ENCODE data around the gene CARNS1. TPM values are rescaled to one million over a fixed set of nuclear protein-coding genes. Genes with fewer than 3 reads are reported as not detected.

CARNS1 gene
- total and polyA plus RNA-seq, 2 of the 13 experiments (the other 11 are each of a cell fraction or from before 2014, with no cell fraction given), result not detected

DNA sequence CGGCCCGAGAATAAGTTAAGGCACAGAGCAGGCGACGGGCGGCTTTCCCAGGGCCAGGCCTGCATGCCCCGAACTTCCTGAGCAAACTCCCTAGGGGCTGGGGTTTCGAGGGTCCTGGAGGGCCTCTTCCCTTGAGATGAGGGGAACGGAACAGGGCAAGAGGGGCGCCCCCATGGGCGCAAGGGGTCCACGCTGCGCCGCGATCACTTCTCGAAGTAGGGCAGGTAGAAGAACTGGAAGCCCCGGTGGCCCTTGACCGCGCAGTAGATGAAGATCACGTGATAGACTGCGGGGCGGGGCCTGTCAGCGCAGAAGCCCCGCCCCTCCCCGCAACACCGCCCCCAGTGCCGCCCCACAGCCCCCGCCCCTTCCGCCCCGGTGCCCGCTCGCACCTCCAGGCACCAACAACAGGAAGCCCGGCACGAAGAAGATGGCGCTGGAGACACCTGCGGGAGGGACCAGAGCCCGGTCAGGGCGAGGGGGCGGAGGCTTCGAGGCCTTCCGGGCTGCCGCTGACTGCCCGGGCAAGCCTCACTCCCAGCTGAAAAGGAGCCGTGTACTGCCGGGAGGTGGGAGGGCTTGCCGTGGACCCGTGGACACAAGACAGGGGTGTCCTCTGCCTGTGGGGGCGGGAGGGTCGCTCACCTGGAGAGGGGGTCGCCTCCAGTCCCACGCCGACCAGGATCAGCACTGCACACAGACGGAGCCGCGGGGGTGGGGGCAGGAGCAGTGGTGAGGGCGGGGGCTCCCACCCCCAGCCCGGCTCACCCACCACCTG, 49.1 kb downstream of the CARNS1 start (continued):
- TF ChIP-seq FOSL2 (CRISPR knock-in tag; IDR thresholded peaks at IDR 0.05), result no peak
- peak; percentile 73 for TF ChIP-seq SAP130 (CRISPR knock-in tag; IDR thresholded peaks at IDR 0.05; ENCODE audit: low read depth)
- TF ChIP-seq, protein P1, sequence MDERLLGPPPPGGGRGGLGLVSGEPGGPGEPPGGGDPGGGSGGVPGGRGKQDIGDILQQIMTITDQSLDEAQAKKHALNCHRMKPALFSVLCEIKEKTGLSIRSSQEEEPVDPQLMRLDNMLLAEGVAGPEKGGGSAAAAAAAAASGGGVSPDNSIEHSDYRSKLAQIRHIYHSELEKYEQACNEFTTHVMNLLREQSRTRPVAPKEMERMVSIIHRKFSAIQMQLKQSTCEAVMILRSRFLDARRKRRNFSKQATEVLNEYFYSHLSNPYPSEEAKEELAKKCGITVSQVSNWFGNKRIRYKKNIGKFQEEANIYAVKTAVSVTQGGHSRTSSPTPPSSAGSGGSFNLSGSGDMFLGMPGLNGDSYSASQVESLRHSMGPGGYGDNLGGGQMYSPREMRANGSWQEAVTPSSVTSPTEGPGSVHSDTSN (CRISPR knock-in tag; IDR thresholded peaks at IDR 0.05), result no peak
- peak; percentile 3; the same call in 1 of the 2 replicates for TF ChIP-seq NRL (CRISPR knock-in tag; IDR thresholded peaks at IDR 0.05; ENCODE audit: borderline replicate concordance)
- no peak for TF ChIP-seq ZMYM2 (CRISPR knock-in tag; IDR thresholded peaks at IDR 0.05)
- TF ChIP-seq ZNF562 (CRISPR knock-in tag; IDR thresholded peaks at IDR 0.05; ENCODE audit: borderline replicate concordance), result no peak
- TF ChIP-seq RFX1 (IDR thresholded peaks at IDR 0.05), result no peak
- peak; percentile 79 for TF ChIP-seq RBM39 (IDR thresholded peaks at IDR 0.05; ENCODE audit: low read depth, low read length, poor library complexity, severe bottlenecking)
- TF ChIP-seq ZNF75D (CRISPR knock-in tag; IDR thresholded peaks at IDR 0.05; ENCODE audit: borderline replicate concordance), result no peak
- no peak for TF ChIP-seq PRMT3 (CRISPR knock-in tag; IDR thresholded peaks at IDR 0.05; ENCODE audit: borderline replicate concordance, low read depth)
- no peak for TF ChIP-seq ZNF619 (CRISPR knock-in tag; IDR thresholded peaks at IDR 0.05)
- TF ChIP-seq RBFOX2 (IDR thresholded peaks at IDR 0.05; ENCODE audit: low read depth, low read length), result peak; percentile 84
- peak; percentile 60 for TF ChIP-seq SPEN (CRISPR knock-in tag; IDR thresholded peaks at IDR 0.05; ENCODE audit: low read depth)
- no peak for TF ChIP-seq MED8 (CRISPR knock-in tag; IDR thresholded peaks at IDR 0.05; ENCODE audit: insufficient replicate concordance)
- no peak for TF ChIP-seq ZBTB8A (CRISPR knock-in tag; IDR thresholded peaks at IDR 0.05; ENCODE audit: borderline replicate concordance, low read depth)
- no peak for TF ChIP-seq ZIK1 (CRISPR knock-in tag; IDR thresholded peaks at IDR 0.05; ENCODE audit: borderline replicate concordance, low read depth)
- no peak; the same call in 1 of the 2 replicates for TF ChIP-seq HOXA7 (CRISPR knock-in tag; IDR thresholded peaks at IDR 0.05)
- 0 out of 2 replicates have a peak, but pooled peaks have one; percentile 29 for TF ChIP-seq KDM5A (IDR thresholded peaks at IDR 0.05; ENCODE audit: borderline replicate concordance, low read length)
- no peak for TF ChIP-seq ZNF569 (CRISPR knock-in tag; IDR thresholded peaks at IDR 0.05; ENCODE audit: borderline replicate concordance)
- TF ChIP-seq, protein P2, sequence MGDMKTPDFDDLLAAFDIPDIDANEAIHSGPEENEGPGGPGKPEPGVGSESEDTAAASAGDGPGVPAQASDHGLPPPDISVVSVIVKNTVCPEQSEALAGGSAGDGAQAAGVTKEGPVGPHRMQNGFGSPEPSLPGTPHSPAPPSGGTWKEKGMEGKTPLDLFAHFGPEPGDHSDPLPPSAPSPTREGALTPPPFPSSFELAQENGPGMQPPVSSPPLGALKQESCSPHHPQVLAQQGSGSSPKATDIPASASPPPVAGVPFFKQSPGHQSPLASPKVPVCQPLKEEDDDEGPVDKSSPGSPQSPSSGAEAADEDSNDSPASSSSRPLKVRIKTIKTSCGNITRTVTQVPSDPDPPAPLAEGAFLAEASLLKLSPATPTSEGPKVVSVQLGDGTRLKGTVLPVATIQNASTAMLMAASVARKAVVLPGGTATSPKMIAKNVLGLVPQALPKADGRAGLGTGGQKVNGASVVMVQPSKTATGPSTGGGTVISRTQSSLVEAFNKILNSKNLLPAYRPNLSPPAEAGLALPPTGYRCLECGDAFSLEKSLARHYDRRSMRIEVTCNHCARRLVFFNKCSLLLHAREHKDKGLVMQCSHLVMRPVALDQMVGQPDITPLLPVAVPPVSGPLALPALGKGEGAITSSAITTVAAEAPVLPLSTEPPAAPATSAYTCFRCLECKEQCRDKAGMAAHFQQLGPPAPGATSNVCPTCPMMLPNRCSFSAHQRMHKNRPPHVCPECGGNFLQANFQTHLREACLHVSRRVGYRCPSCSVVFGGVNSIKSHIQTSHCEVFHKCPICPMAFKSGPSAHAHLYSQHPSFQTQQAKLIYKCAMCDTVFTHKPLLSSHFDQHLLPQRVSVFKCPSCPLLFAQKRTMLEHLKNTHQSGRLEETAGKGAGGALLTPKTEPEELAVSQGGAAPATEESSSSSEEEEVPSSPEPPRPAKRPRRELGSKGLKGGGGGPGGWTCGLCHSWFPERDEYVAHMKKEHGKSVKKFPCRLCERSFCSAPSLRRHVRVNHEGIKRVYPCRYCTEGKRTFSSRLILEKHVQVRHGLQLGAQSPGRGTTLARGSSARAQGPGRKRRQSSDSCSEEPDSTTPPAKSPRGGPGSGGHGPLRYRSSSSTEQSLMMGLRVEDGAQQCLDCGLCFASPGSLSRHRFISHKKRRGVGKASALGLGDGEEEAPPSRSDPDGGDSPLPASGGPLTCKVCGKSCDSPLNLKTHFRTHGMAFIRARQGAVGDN (CRISPR knock-in tag; IDR thresholded peaks at IDR 0.05), result peak; percentile 88
- TF ChIP-seq FOXM1 (CRISPR knock-in tag; IDR thresholded peaks at IDR 0.05), result no peak
- peak; percentile 57; the same call in 1 of the 2 replicates for TF ChIP-seq KMT2A (CRISPR knock-in tag; IDR thresholded peaks at IDR 0.05)
- no peak for TF ChIP-seq KAT2B (IDR thresholded peaks at IDR 0.05; ENCODE audit: borderline replicate concordance, low read depth, low read length)
- TF ChIP-seq YY1 (IDR thresholded peaks at IDR 0.05; ENCODE audit: insufficient read depth, insufficient replicate concordance, low read depth, low read length), result peak; percentile 90
